HepG2 (cell line): ENCODE measurements around the gene RARA. TPM values are rescaled to one million over a fixed set of nuclear protein-coding genes. Genes with fewer than 3 reads are reported as not detected.

Experiments used
- CHD4 ChIP-seq: fragments of 200-600 bp; sonication (generic); IDR thresholded peaks from 2 replicates; pipeline ENCODE4 v1.7.0; 2017; ENCODE audit warnings: mild to moderate bottlenecking, low read length, borderline replicate concordance
- DNMT1 ChIP-seq: sonication (generic); formaldehyde crosslinking; IDR thresholded peaks from 2 replicates; pipeline ENCODE4 v1.5.1; 2020; ENCODE audit warnings: mild to moderate bottlenecking, missing genetic modification reagents
- DNMT3B ChIP-seq: conservative IDR thresholded peaks from 2 replicates; pipeline ENCODE4 v1.6.1; 2016; ENCODE audit warnings: missing biosample characterization, control low read depth
- ERF ChIP-seq: IDR thresholded peaks from 2 replicates; pipeline ENCODE4 v1.6.1; 2018; ENCODE audit warnings: missing biosample characterization, missing genetic modification reagents
- HCFC1 ChIP-seq: fragments of 150-350 bp; IDR thresholded peaks from 2 replicates; pipeline ENCODE4 v1.6.1; 2014; ENCODE audit warnings: low read depth, low read length
- IRF2 ChIP-seq: IDR thresholded peaks from 2 replicates; pipeline ENCODE4 v1.6.1; 2018; ENCODE audit warnings: missing genetic modification reagents, missing compliant biosample characterization
- KLF13 ChIP-seq: sonication (generic); formaldehyde crosslinking; IDR thresholded peaks from 2 replicates; pipeline ENCODE4 v1.4.0; 2020; ENCODE audit warnings: mild to moderate bottlenecking, missing genetic modification reagents
- MAFG ChIP-seq: sonication (generic); formaldehyde crosslinking; IDR thresholded peaks from 2 replicates; pipeline ENCODE4 v1.5.1; 2020; ENCODE audit warnings: mild to moderate bottlenecking, missing genetic modification reagents
- MEF2D ChIP-seq: sonication (generic); formaldehyde crosslinking; IDR thresholded peaks from 2 replicates; pipeline ENCODE4 v1.5.1; 2020; ENCODE audit warnings: mild to moderate bottlenecking, missing genetic modification reagents
- RAD51 ChIP-seq: fragments of 450-650 bp; IDR thresholded peaks from 2 replicates; pipeline ENCODE4 v1.6.1; 2016; ENCODE audit warnings: borderline replicate concordance
- REPIN1 ChIP-seq: sonication (generic); formaldehyde crosslinking; IDR thresholded peaks from 2 replicates; pipeline ENCODE4 v1.8.0; 2022; ENCODE audit warnings: missing genetic modification reagents, low read depth, mild to moderate bottlenecking, borderline replicate concordance
- SMARCC2 ChIP-seq: fragments of 450-650 bp; IDR thresholded peaks from 2 replicates; pipeline ENCODE4 v1.6.1; 2017; ENCODE audit warnings: antibody characterized with exemption, mild to moderate bottlenecking
- SMARCE1 ChIP-seq: fragments of 450-650 bp; IDR thresholded peaks from 2 replicates; pipeline ENCODE4 v1.6.1; 2017; ENCODE audit warnings: borderline replicate concordance
- TBX2 ChIP-seq: sonication (generic); formaldehyde crosslinking; IDR thresholded peaks from 2 replicates; pipeline ENCODE4 v1.5.0; 2020; ENCODE audit warnings: missing genetic modification reagents, mild to moderate bottlenecking, borderline replicate concordance
- TBX3 ChIP-seq: fragments of 450-650 bp; IDR thresholded peaks from 2 replicates; pipeline ENCODE4 v1.6.1; 2017; ENCODE audit warnings: antibody characterized with exemption, mild to moderate bottlenecking, inconsistent platforms, borderline replicate concordance
- ZC3H13 ChIP-seq: sonication (generic); formaldehyde crosslinking; IDR thresholded peaks from 2 replicates; pipeline ENCODE4 v1.8.1; 2023; ENCODE audit warnings: mild to moderate bottlenecking, missing genetic modification reagents, moderate library complexity
- ZNF432 ChIP-seq: sonication (generic); formaldehyde crosslinking; IDR thresholded peaks from 2 replicates; pipeline ENCODE4 v1.5.0; 2020; ENCODE audit warnings: missing genetic modification reagents, mild to moderate bottlenecking, borderline replicate concordance
- ZNF879 ChIP-seq: sonication (generic); formaldehyde crosslinking; IDR thresholded peaks from 2 replicates; pipeline ENCODE4 v1.8.1; 2023; ENCODE audit warnings: missing genetic modification reagents
- ZSCAN29 ChIP-seq: sonication (generic); formaldehyde crosslinking; conservative IDR thresholded peaks from 2 replicates; pipeline ENCODE4 v1.4.0; 2020; ENCODE audit warnings: mild to moderate bottlenecking, missing genetic modification reagents
- ZSCAN31 ChIP-seq: sonication (generic); formaldehyde crosslinking; IDR thresholded peaks from 2 replicates; pipeline ENCODE4 v1.5.0; 2020; ENCODE audit warnings: low read depth, mild to moderate bottlenecking, missing genetic modification reagents
- polyA plus RNA-seq, 8 experiments: library from polyadenylated mRNA; depleted of rRNA in 3 of 8; stranded (reverse) in 7 of 8; unstranded in 1 of 8; fragments of >200 nt; fragmentation: Illumina TruSeq in 4 of 8; extraction: Trizol in 4 of 8; gene quantifications; 2 replicates each; pipeline versions ENCODE4 v1.2.1 to v1.2.3, GENCODE V29; 2011 to 2016; ENCODE audit warnings: low read depth in 4 of 8, missing spikeins in 1 of 8, mixed read lengths in 1 of 8; ENCODE audit not compliant: insufficient read depth in 1 of 8
- total RNA-seq, 5 experiments: library from RNA; depleted of rRNA; stranded (reverse); fragments of >200 nt; fragmentation: Illumina TruSeq; extraction: Trizol; gene quantifications; 2 replicates each; pipeline ENCODE4 v1.2.3, GENCODE V29; 2016; ENCODE audit warnings: low read depth in 1 of 5
- TF ChIP-seq, protein P1 (sequence below): IDR thresholded peaks from 2 replicates; pipeline ENCODE4 v1.6.1; 2012; ENCODE audit warnings: low read length, improper control_type of control experiment
- TF ChIP-seq, protein P2 (sequence below): sonication (generic); formaldehyde crosslinking; IDR thresholded peaks from 2 replicates; pipeline ENCODE4 v1.5.0; 2020; ENCODE audit warnings: mild to moderate bottlenecking, missing genetic modification reagents, moderate library complexity
- TF ChIP-seq, protein P3 (sequence below): sonication (generic); formaldehyde crosslinking; IDR thresholded peaks from 2 replicates; pipeline ENCODE4 v1.4.0; 2020; ENCODE audit warnings: missing genetic modification reagents
- TF ChIP-seq, protein P4 (sequence below): sonication (generic); formaldehyde crosslinking; IDR thresholded peaks from 2 replicates; pipeline ENCODE4 v1.5.1; 2020; ENCODE audit warnings: missing genetic modification reagents, mild to moderate bottlenecking, borderline replicate concordance
- TF ChIP-seq, protein P5 (sequence below): sonication (generic); formaldehyde crosslinking; IDR thresholded peaks from 2 replicates; pipeline ENCODE4 v1.4.0; 2020; ENCODE audit warnings: mild to moderate bottlenecking, missing genetic modification reagents

Gene RARA
- total and polyA plus RNA-seq, 2 of the 13 experiments (the other 11 are each of a cell fraction or from before 2014, with no cell fraction given), result 6.4 to 8.6 TPM

DNA sequence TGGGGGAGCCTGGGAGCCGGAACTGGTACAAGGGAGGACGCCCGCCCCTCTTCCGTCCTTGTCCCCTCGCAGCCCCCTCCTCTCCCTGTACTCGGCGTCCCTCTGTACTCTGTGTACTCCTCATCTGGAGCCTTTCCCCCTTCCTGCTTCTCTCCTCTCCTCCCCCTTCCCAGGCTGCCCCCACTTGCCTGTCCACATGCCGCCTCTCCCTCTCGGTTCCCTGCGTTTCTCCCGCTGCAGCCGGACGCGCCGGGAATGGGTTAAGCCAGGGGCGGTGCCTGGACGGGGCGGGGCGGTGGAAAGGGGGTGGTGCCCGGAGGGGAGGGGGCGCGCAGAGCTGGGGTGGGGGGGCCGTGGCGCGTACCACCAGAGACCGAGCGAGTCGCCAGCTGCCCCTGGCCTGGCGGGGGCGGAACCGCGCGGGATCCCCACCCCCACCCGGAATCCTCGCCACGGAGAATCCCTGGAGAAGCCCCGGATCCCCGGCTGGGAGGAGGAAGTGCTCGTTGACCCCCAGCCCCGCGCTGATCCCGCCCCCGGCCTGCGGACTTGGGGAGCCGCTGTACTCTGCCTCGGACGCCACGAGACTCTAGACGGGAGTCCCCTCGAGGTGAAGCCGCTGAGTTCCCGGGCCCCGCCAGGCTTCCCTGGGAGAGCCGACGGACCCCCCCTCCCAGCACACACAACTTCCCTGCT lies 33.0 kb downstream of the RARA start (continued):
- TF ChIP-seq, protein P1, sequence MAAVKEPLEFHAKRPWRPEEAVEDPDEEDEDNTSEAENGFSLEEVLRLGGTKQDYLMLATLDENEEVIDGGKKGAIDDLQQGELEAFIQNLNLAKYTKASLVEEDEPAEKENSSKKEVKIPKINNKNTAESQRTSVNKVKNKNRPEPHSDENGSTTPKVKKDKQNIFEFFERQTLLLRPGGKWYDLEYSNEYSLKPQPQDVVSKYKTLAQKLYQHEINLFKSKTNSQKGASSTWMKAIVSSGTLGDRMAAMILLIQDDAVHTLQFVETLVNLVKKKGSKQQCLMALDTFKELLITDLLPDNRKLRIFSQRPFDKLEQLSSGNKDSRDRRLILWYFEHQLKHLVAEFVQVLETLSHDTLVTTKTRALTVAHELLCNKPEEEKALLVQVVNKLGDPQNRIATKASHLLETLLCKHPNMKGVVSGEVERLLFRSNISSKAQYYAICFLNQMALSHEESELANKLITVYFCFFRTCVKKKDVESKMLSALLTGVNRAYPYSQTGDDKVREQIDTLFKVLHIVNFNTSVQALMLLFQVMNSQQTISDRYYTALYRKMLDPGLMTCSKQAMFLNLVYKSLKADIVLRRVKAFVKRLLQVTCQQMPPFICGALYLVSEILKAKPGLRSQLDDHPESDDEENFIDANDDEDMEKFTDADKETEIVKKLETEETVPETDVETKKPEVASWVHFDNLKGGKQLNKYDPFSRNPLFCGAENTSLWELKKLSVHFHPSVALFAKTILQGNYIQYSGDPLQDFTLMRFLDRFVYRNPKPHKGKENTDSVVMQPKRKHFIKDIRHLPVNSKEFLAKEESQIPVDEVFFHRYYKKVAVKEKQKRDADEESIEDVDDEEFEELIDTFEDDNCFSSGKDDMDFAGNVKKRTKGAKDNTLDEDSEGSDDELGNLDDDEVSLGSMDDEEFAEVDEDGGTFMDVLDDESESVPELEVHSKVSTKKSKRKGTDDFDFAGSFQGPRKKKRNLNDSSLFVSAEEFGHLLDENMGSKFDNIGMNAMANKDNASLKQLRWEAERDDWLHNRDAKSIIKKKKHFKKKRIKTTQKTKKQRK, result no peak
- TF ChIP-seq MAFG (CRISPR knock-in tag) (no peak), ZSCAN31 (CRISPR knock-in tag) (0 out of 2 replicates have a peak, but pooled peaks have one; percentile 9), ZNF879 (CRISPR knock-in tag) (no peak), RAD51 (no peak), DNMT3B (CRISPR knock-in tag) (no peak), SMARCC2 (no peak), REPIN1 (peak; percentile 19; the same call in 1 of the 2 replicates), ZSCAN29 (CRISPR knock-in tag) (no peak), TBX2 (CRISPR knock-in tag) (peak; percentile 54; the same call in 1 of the 2 replicates), ERF (CRISPR knock-in tag) (no peak), KLF13 (CRISPR knock-in tag) (no peak), SMARCE1 (no peak), MEF2D (CRISPR knock-in tag) (0 out of 2 replicates have a peak, but pooled peaks have one; percentile 7), DNMT1 (CRISPR knock-in tag) (no peak), CHD4 (no peak), HCFC1 (no peak), ZC3H13 (CRISPR knock-in tag) (peak; percentile 54; the same call in 1 of the 2 replicates), ZNF432 (CRISPR knock-in tag) (no peak), IRF2 (CRISPR knock-in tag) (no peak), TBX3 (no peak)
- TF ChIP-seq, protein P2, sequence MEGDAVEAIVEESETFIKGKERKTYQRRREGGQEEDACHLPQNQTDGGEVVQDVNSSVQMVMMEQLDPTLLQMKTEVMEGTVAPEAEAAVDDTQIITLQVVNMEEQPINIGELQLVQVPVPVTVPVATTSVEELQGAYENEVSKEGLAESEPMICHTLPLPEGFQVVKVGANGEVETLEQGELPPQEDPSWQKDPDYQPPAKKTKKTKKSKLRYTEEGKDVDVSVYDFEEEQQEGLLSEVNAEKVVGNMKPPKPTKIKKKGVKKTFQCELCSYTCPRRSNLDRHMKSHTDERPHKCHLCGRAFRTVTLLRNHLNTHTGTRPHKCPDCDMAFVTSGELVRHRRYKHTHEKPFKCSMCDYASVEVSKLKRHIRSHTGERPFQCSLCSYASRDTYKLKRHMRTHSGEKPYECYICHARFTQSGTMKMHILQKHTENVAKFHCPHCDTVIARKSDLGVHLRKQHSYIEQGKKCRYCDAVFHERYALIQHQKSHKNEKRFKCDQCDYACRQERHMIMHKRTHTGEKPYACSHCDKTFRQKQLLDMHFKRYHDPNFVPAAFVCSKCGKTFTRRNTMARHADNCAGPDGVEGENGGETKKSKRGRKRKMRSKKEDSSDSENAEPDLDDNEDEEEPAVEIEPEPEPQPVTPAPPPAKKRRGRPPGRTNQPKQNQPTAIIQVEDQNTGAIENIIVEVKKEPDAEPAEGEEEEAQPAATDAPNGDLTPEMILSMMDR, result no peak
- TF ChIP-seq, protein P3, sequence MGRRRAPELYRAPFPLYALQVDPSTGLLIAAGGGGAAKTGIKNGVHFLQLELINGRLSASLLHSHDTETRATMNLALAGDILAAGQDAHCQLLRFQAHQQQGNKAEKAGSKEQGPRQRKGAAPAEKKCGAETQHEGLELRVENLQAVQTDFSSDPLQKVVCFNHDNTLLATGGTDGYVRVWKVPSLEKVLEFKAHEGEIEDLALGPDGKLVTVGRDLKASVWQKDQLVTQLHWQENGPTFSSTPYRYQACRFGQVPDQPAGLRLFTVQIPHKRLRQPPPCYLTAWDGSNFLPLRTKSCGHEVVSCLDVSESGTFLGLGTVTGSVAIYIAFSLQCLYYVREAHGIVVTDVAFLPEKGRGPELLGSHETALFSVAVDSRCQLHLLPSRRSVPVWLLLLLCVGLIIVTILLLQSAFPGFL (CRISPR knock-in tag), result no peak
- TF ChIP-seq, protein P4, sequence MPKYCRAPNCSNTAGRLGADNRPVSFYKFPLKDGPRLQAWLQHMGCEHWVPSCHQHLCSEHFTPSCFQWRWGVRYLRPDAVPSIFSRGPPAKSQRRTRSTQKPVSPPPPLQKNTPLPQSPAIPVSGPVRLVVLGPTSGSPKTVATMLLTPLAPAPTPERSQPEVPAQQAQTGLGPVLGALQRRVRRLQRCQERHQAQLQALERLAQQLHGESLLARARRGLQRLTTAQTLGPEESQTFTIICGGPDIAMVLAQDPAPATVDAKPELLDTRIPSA (CRISPR knock-in tag), result no peak
- TF ChIP-seq, protein P5, sequence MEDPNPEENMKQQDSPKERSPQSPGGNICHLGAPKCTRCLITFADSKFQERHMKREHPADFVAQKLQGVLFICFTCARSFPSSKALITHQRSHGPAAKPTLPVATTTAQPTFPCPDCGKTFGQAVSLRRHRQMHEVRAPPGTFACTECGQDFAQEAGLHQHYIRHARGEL (CRISPR knock-in tag), result no peak
